ENCODE data around the gene MUC13.

DNA sequence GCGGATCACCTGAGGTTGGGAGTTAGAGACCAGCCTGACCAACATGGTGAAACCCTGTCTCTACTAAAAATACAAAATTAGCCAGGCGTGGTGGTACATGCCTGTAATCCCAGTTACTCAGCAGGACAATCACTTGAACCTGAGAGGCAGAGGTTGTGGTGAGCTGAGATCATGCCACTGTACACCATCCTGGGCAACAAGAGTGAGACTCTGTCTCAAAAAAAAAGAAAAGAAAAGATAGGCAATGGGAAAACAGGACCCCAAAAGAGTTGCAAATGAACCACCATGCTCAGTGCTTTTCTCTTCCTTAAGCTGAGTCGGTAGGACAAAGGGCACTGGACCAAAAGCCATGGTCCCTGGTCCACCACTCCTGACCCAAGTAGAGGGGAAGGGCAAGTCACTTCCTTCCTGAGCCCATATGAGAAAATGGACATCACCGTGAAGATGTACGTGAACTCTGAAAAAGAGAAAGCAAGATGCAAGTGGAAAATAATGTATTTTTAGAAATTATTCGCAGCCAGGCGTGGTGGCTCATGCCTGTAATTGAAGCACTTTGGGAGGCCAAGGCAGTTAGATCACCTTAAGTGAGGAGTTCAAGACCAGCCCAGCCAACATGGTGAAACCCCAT lies 50.0 kb downstream of the MUC13 start:
- TF ChIP-seq, protein P1, sequence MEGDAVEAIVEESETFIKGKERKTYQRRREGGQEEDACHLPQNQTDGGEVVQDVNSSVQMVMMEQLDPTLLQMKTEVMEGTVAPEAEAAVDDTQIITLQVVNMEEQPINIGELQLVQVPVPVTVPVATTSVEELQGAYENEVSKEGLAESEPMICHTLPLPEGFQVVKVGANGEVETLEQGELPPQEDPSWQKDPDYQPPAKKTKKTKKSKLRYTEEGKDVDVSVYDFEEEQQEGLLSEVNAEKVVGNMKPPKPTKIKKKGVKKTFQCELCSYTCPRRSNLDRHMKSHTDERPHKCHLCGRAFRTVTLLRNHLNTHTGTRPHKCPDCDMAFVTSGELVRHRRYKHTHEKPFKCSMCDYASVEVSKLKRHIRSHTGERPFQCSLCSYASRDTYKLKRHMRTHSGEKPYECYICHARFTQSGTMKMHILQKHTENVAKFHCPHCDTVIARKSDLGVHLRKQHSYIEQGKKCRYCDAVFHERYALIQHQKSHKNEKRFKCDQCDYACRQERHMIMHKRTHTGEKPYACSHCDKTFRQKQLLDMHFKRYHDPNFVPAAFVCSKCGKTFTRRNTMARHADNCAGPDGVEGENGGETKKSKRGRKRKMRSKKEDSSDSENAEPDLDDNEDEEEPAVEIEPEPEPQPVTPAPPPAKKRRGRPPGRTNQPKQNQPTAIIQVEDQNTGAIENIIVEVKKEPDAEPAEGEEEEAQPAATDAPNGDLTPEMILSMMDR (IDR thresholded peaks at IDR 0.05; ENCODE audit: poor library complexity, severe bottlenecking) = no peak
- TF ChIP-seq RAD21 (conservative IDR thresholded peaks at IDR 0.05) (no peak), TAF1 (IDR thresholded peaks at IDR 0.05; ENCODE audit: low read depth) (no peak), POLR2AphosphoS5 (IDR thresholded peaks at IDR 0.05) (no peak), EZH2 (IDR thresholded peaks at IDR 0.05; ENCODE audit: borderline replicate concordance, insufficient read depth, low read length, poor library complexity, severe bottlenecking) (no peak), EP300 (conservative IDR thresholded peaks at IDR 0.05; ENCODE audit: poor library complexity, severe bottlenecking) (no peak), MXI1 (conservative IDR thresholded peaks at IDR 0.05; ENCODE audit: poor library complexity, severe bottlenecking) (no peak)
- TF ChIP-seq, protein P2, sequence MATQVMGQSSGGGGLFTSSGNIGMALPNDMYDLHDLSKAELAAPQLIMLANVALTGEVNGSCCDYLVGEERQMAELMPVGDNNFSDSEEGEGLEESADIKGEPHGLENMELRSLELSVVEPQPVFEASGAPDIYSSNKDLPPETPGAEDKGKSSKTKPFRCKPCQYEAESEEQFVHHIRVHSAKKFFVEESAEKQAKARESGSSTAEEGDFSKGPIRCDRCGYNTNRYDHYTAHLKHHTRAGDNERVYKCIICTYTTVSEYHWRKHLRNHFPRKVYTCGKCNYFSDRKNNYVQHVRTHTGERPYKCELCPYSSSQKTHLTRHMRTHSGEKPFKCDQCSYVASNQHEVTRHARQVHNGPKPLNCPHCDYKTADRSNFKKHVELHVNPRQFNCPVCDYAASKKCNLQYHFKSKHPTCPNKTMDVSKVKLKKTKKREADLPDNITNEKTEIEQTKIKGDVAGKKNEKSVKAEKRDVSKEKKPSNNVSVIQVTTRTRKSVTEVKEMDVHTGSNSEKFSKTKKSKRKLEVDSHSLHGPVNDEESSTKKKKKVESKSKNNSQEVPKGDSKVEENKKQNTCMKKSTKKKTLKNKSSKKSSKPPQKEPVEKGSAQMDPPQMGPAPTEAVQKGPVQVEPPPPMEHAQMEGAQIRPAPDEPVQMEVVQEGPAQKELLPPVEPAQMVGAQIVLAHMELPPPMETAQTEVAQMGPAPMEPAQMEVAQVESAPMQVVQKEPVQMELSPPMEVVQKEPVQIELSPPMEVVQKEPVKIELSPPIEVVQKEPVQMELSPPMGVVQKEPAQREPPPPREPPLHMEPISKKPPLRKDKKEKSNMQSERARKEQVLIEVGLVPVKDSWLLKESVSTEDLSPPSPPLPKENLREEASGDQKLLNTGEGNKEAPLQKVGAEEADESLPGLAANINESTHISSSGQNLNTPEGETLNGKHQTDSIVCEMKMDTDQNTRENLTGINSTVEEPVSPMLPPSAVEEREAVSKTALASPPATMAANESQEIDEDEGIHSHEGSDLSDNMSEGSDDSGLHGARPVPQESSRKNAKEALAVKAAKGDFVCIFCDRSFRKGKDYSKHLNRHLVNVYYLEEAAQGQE (IDR thresholded peaks at IDR 0.05; ENCODE audit: borderline replicate concordance) = no peak

All from neural cell (in vitro differentiated cells).